ENCODE measurements around the gene DUSP22.

DUSP22 gene

GRCh38 chr6:339480-339879, 47.2 kb downstream of the DUSP22 start:
- DNase-seq (ENCODE audit: low spot score) = no peak

GRCh38 chr6:340186-340955, 48.1 kb downstream of the DUSP22 start:
- DNase-seq (ENCODE audit: low spot score) = no peak

- no peak for DNase-seq (ENCODE audit: low spot score)
Observed at GRCh38 chr6:340991-341827, 48.9 kb downstream of the DUSP22 start.

- no peak for DNase-seq (ENCODE audit: low spot score)
Observed at GRCh38 chr6:341914-342831, 49.9 kb downstream of the DUSP22 start.

GRCh38 chr6:342832-343179, 50.5 kb downstream of the DUSP22 start:
- DNase-seq (ENCODE audit: low spot score) = no peak

GRCh38 chr6:343226-343935, 51.1 kb downstream of the DUSP22 start:
- no peak for DNase-seq (ENCODE audit: low spot score)

- DNase-seq (ENCODE audit: low spot score) = no peak
Observed at GRCh38 chr6:343960-344815, 51.9 kb downstream of the DUSP22 start.

GRCh38 chr6:344816-345340, 52.6 kb downstream of the DUSP22 start:
- DNase-seq (ENCODE audit: low spot score) = no peak

GRCh38 chr6:345747-346385, 53.6 kb downstream of the DUSP22 start:
- no peak for DNase-seq (ENCODE audit: low spot score)

GRCh38 chr6:346386-347030, 54.2 kb downstream of the DUSP22 start:
- DNase-seq (ENCODE audit: low spot score) = no peak

GRCh38 chr6:347232-347631, 54.9 kb downstream of the DUSP22 start:
- DNase-seq (ENCODE audit: low spot score) = no peak

GRCh38 chr6:347951-348859, 55.9 kb downstream of the DUSP22 start:
- no peak for DNase-seq (ENCODE audit: low spot score)

GRCh38 chr6:348860-349396, 56.6 kb downstream of the DUSP22 start:
- no peak for DNase-seq (ENCODE audit: low spot score)

GRCh38 chr6:349491-349921, 57.2 kb downstream of the DUSP22 start:
- DNase-seq (ENCODE audit: low spot score) = no peak

GRCh38 chr6:350371-350770, 58.1 kb downstream of the DUSP22 start:
- no peak for DNase-seq (ENCODE audit: low spot score)

- no peak for DNase-seq (ENCODE audit: low spot score)
Observed at GRCh38 chr6:351011-351866, 59.0 kb downstream of the DUSP22 start.

GRCh38 chr6:351867-352289, 59.6 kb downstream of the DUSP22 start:
- DNase-seq (ENCODE audit: low spot score) = no peak

Data from HuH-7 (cell line).